ENCODE data around the gene PSMD12.
"Not testable (repeated sequence)": the region's sequence is repeated elsewhere in the genome, so short reads cannot be mapped to it uniquely, and the experiment has no call there.

Gene PSMD12

GRCh38 chr17:67316781-67317180 is 49.6 kb downstream of the PSMD12 start:
- Mint-ChIP-seq H3K27me3 (ENCODE audit: low read depth, poor library complexity) (peaks cover 12% of the 10 kb centered on the region), H3K9me3 (no peaks in the 10 kb centered on the region), H3K36me3 (ENCODE audit: low read depth) (no peaks in the 10 kb centered on the region), H3K4me3 (no peak overlapping the region), H3K4me1 (no peaks in the 10 kb centered on the region), H3K27ac (no peak overlapping the region)
- no peak for TF ChIP-seq CTCF (IDR thresholded peaks at IDR 0.05)
- DNase-seq: no peak

DNA sequence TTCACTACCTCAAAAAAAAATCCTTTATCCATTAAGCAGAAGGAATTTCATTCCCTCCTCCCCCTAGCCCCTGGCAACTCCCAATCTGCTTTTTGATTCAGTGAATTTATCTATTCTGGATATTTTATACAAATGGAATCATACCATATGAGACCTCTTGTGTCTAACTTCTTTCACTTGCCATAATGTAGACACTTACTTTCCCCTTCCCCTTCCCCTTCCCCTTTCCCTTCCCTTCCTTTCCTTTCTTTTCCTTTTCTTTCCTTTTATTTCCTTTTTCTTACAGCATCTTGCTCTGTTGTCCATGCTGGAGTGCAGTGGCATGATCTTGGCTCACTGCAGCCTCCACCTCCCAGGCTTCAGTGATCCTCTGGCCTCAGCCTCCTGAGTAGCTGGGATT is 50.5 kb downstream of the PSMD12 start:
- no peak for TF ChIP-seq CTCF (IDR thresholded peaks at IDR 0.05)
- H3K4me1 Mint-ChIP-seq: no peaks in the 10 kb centered on the region
- H3K36me3 Mint-ChIP-seq (ENCODE audit: low read depth): no peaks in the 10 kb centered on the region
- no peak for DNase-seq
- H3K27ac Mint-ChIP-seq: no peak overlapping the region
- no peaks in the 10 kb centered on the region for H3K9me3 Mint-ChIP-seq
- peaks cover 13% of the 10 kb centered on the region for H3K27me3 Mint-ChIP-seq (ENCODE audit: low read depth, poor library complexity)
- H3K4me3 Mint-ChIP-seq: no peak overlapping the region

- Mint-ChIP-seq H3K27ac (no peak overlapping the region), H3K9me3 (no peaks in the 10 kb centered on the region), H3K36me3 (ENCODE audit: low read depth) (no peaks in the 10 kb centered on the region), H3K4me3 (no peak overlapping the region), H3K4me1 (no peaks in the 10 kb centered on the region), H3K27me3 (ENCODE audit: low read depth, poor library complexity) (peaks cover 11% of the 10 kb centered on the region)
- DNase-seq: no peak
- TF ChIP-seq CTCF (IDR thresholded peaks at IDR 0.05): no peak
These were observed 54.1 kb downstream of the PSMD12 start for GRCh38 chr17:67312265-67312664.

DNA sequence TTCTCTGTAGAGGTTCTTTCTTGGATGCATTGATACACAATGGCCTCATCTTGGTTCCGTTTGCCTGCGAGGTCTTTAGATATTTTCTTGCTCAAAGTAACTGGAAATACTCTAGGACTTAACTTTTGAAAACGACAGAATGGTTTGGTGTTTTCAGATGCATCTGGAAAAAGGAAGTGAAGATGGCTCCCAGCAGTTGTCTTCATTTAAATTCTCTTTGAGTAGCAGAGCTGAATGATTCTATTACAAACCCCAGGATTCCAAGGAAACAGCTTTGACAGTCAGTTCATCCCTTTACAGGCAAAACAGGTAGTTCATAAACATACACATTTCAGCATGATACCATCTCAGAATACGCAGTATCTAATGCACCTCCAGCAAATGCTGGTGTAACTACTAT is 54.8 kb downstream of the PSMD12 start:
- TF ChIP-seq CTCF (IDR thresholded peaks at IDR 0.05): no peak
- no peaks in the 10 kb centered on the region for H3K4me1 Mint-ChIP-seq
- no peaks in the 10 kb centered on the region for H3K36me3 Mint-ChIP-seq (ENCODE audit: low read depth)
- no peaks in the 10 kb centered on the region for H3K9me3 Mint-ChIP-seq
- DNase-seq: no peak
- peaks cover 11% of the 10 kb centered on the region for H3K27me3 Mint-ChIP-seq (ENCODE audit: low read depth, poor library complexity)
- no peak overlapping the region for H3K4me3 Mint-ChIP-seq
- no peak overlapping the region for H3K27ac Mint-ChIP-seq

DNA sequence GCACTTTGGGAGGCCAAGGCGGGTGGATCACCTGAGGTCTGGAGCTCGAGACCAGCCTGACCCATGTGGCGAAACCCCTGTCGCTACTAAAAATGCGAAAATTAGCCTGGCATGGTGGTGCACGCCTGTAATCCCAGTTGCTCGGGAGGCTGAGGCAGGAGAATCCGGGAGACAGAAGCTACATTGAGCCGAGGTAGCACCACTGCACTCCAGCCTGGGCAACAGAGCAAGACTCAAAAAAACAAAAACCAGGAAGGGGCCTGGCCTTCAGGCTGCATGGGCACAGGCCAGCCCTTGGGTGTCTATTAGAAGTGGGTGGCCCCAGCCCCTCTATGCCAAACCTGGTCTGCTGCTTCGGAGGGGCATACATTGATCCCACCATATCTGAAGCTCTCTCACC is 56.0 kb downstream of the PSMD12 start:
- Mint-ChIP-seq H3K27me3 (ENCODE audit: low read depth, poor library complexity) (peaks cover 11% of the 10 kb centered on the region), H3K36me3 (ENCODE audit: low read depth) (no peaks in the 10 kb centered on the region), H3K27ac (no peak overlapping the region), H3K4me3 (no peak overlapping the region), H3K4me1 (no peaks in the 10 kb centered on the region), H3K9me3 (no peaks in the 10 kb centered on the region)
- no peak for DNase-seq
- no peak for TF ChIP-seq CTCF (IDR thresholded peaks at IDR 0.05)

GRCh38 chr17:67305446-67306235 is 60.7 kb downstream of the PSMD12 start:
- H3K36me3 Mint-ChIP-seq (ENCODE audit: low read depth); H3K4me3 Mint-ChIP-seq; H3K4me1 Mint-ChIP-seq; DNase-seq; H3K27me3 Mint-ChIP-seq (ENCODE audit: low read depth, poor library complexity); H3K9me3 Mint-ChIP-seq: not testable (repeated sequence)
- peak overlapping the region; percentile 54 for H3K27ac Mint-ChIP-seq

Data from nephron progenitor cell (in vitro differentiated cells).